Hepatocyte (in vitro differentiated cells): ENCODE results near the gene RAPGEF6.

ENCODE experiments used
- EZH2 ChIP-seq: fragments of 200-600 bp; sonication (generic); IDR thresholded peaks from 2 replicates; pipeline ENCODE4 v1.6.1; 2016; ENCODE audit warnings: antibody characterized with exemption, mild to moderate bottlenecking, borderline replicate concordance
- EZH2phosphoT487 ChIP-seq: fragments of 200-600 bp; sonication (generic); IDR thresholded peaks from one replicate; pipeline ENCODE4 v1.6.1; 2018; ENCODE audit warnings: antibody characterized with exemption, mild to moderate bottlenecking, low read depth, moderate library complexity; ENCODE audit not compliant: unreplicated experiment, severe bottlenecking
- TF ChIP-seq, protein P1 (sequence below): fragments of 200-600 bp; sonication (generic); IDR thresholded peaks from 2 replicates; pipeline ENCODE4 v1.5.1; 2016; ENCODE audit warnings: antibody characterized with exemption, mild to moderate bottlenecking; ENCODE audit not compliant: poor library complexity

DNA sequence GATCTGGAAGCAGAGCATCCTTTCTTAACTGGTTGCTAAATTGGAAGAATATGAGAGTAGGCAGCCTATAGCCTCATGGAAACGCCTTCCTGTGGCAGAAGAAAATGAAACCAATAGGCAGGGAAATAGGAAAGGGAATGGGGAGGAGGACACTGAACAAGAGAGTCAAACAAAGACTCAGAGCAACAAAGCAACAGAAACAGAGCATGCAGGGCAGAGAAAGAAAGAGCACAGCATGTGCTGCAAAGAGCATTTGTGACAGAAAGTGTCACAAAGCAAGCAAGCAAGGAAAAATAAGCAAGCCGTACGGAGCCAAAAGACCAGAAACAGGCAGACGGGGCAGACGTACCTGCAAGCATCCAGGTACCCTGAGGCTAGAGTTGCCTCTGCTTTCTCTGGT lies 123.1 kb downstream of the RAPGEF6 start:
- TF ChIP-seq, protein P1, sequence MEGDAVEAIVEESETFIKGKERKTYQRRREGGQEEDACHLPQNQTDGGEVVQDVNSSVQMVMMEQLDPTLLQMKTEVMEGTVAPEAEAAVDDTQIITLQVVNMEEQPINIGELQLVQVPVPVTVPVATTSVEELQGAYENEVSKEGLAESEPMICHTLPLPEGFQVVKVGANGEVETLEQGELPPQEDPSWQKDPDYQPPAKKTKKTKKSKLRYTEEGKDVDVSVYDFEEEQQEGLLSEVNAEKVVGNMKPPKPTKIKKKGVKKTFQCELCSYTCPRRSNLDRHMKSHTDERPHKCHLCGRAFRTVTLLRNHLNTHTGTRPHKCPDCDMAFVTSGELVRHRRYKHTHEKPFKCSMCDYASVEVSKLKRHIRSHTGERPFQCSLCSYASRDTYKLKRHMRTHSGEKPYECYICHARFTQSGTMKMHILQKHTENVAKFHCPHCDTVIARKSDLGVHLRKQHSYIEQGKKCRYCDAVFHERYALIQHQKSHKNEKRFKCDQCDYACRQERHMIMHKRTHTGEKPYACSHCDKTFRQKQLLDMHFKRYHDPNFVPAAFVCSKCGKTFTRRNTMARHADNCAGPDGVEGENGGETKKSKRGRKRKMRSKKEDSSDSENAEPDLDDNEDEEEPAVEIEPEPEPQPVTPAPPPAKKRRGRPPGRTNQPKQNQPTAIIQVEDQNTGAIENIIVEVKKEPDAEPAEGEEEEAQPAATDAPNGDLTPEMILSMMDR: no peak
- TF ChIP-seq EZH2: no peak
- TF ChIP-seq EZH2phosphoT487: no peak
